ENCODE results near the gene EFCAB7.

Gene EFCAB7

DNA sequence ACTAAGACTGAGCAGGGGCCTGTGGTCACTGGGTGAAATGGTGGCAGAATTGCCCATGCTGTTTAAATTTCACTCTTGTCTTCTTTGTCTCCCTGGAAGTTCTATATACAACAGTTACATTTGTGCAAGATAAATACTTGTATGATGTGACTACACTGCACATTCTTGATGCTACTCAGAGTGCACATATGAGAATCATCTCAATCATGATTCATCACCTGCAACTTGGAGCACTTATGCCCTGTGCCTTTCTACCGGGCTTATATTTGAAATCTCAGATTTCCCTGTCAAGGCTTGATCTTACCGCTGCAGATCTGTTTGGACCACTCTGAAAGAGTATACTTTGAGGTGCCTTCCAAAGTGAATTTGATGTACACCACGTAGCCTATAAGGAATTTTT lies 80.5 kb downstream of the EFCAB7 start:
- DNase-seq (ENCODE audit: low read depth), result no peak

DNA sequence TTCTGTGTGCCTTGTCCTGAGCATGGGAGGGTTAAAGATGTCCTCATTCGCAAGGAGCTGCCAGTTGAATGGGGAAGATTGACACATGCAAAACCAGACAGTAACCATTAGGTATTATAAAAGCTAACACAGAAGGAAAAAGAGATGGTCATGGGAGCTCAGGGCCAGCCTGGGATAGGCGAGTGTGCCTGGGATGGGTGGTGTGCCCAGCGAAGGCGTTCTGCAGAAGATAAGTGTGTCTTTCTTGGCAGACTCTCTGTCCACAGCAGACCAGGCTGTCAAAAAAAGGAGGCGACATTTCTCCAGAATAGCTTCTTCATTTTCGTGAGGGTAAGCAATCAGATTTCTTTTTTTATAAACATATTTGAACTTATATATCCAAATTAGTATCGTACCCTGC lies 84.0 kb downstream of the EFCAB7 start:
- no peak for DNase-seq (ENCODE audit: low read depth)

DNA sequence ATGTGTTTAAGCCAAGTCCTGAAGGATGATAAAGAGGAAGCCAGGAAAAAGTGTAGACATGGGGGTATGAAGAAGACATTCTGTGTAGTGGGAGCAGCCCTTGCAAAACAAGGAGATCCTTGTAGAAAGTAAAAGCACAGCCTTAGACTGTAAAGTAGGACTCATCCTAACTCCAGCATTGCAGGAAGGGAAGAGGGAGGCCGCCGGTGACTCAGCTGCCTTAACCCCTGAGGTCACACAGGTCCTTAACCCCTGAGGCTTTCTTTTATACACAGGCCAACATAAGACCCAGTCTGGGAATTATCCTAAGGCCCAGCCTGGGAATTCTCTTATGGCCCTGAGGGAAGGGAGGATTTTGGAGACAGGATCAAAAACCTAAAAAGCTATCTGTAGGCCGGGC lies 87.9 kb downstream of the EFCAB7 start:
- no peak for DNase-seq (ENCODE audit: low read depth)

- no peak for DNase-seq (ENCODE audit: low read depth)
Measured at GRCh38 chr1:63612564-63612963, 89.2 kb downstream of the EFCAB7 start.

- DNase-seq (ENCODE audit: low read depth), result no peak
Measured at GRCh38 chr1:63612971-63613370, 89.6 kb downstream of the EFCAB7 start.

DNA sequence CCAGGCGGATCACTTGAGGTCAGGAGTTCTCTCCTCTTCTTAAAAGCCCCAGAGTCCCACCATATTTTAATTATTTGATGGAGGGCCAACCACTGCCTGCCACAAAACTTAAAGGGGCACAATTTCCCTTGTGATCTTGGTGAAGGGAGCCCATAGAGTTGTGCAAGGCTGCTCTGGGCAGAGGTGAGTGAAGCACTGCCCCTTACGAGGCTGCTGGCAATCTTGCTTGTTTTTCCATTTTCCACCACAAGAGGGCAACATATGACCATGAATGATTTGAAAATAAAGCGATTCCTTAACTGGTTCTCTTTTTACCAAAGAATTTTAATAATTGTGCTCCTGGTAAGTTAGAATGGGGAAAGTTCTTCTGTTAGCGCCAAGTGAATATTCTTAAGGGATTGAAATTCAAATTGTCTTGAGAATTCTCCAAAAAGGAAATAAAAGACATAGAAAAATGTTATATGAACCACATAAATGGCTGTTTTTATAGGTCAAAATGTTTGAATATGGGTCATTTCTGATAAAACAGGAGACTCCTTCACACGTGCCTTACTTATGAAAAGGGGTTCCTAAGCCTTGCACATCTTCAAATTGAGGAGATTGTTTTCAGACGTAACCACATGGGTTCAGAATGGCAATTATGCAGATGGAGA lies 92.6 kb downstream of the EFCAB7 start:
- DNase-seq (ENCODE audit: low read depth), result peak; percentile 50

DNA sequence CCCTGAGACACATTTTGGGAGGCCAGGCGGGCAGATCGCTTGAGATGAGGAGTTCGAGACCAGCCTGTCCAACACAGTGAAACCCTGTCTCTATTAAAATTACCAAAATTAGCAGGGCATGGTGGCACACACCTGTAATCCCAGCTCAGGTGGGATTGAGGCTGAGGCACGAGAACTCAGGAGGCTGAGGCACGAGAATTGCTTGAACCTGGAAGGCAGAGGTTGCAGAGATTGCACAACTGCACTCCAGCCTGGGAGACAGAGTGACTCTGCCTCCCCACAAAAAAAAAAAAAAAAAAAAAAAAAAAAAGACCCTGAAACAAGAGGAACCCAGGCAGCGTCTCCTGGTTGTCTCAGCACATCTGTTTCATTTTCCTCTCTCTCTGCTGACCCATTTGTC lies 94.1 kb downstream of the EFCAB7 start:
- no peak for DNase-seq (ENCODE audit: low read depth)

DNA sequence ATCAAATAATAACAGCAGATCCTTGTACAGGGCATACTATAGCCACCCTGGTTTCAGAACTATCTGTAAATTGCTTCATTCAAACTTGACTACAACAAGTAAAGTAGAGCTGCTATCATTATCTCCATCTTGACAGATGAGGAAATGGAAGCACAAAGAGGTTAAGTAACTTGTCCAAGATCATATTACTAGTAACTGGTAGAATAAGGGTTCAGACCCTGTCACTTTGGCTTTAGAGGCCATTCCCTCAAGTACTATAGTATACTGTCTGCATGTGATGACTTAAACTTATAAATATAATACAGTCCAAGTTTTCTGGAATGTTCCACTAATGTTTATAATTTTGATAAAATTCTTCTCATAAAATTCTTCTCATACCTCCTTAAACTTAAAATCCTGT lies 94.7 kb downstream of the EFCAB7 start:
- no peak for DNase-seq (ENCODE audit: low read depth)

GRCh38 chr1:63619558-63619957 lies 96.2 kb downstream of the EFCAB7 start:
- DNase-seq (ENCODE audit: low read depth), result no peak

DNA sequence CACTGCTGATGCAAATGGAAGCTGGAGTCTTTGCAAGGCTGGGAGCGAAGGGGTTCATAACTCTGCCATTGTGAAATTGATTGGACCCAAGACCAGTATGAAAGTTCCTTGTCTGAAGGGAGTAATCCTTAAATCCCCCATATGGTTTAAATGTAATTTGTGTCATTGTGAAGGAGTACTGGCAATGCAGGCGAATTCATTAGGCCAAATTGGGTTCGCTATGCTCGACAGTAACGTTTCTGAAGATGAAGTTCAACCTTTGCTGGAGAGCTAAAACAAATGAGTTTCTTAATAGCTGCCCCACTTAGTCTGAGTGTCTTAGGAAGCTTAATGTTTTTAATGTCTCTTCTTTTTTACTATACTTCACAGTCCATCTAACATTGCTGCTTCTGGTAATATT lies 97.3 kb downstream of the EFCAB7 start:
- DNase-seq (ENCODE audit: low read depth), result no peak

- DNase-seq (ENCODE audit: low read depth), result no peak
Measured at GRCh38 chr1:63621075-63621474, 97.8 kb downstream of the EFCAB7 start.

GRCh38 chr1:63621698-63622097 lies 98.4 kb downstream of the EFCAB7 start:
- no peak for DNase-seq (ENCODE audit: low read depth)

Data from GM04504 (cell line).